ENCODE results near the gene MIDN.

- TF ChIP-seq CTCF (IDR thresholded peaks at IDR 0.05) = no peak
- no peak for TF ChIP-seq MAZ (IDR thresholded peaks at IDR 0.05; ENCODE audit: borderline replicate concordance, low read depth, low read length)
- no peak for TF ChIP-seq POLR2A (IDR thresholded peaks at IDR 0.05; ENCODE audit: low read length)
- no peak for TF ChIP-seq SMC3 (IDR thresholded peaks at IDR 0.05)
- TF ChIP-seq RAD21 (conservative IDR thresholded peaks at IDR 0.05 in 1 of 2, IDR thresholded peaks at IDR 0.05 in 1 of 2) = no peak
- TF ChIP-seq RCOR1 (IDR thresholded peaks at IDR 0.05; ENCODE audit: low read depth, low read length) = no peak
- no peak for TF ChIP-seq CHD2 (IDR thresholded peaks at IDR 0.05; ENCODE audit: low read length, partially characterized antibody)
- no peak for TF ChIP-seq RFX5 (IDR thresholded peaks at IDR 0.05)
- no peak for TF ChIP-seq BHLHE40 (IDR thresholded peaks at IDR 0.05; ENCODE audit: low read depth, low read length)
- no peak for TF ChIP-seq ESRRA (IDR thresholded peaks at IDR 0.05; ENCODE audit: borderline replicate concordance, low read length)
- TF ChIP-seq EP300 (IDR thresholded peaks at IDR 0.05) = no peak
Observed at GRCh38 chr19:1281569-1282287, 33.3 kb downstream of the MIDN start.

Data from A549 (cell line).